Immature natural killer cell (primary cell): Measurements from ENCODE around the gene NBPF20. TPM values are rescaled to one million over a fixed set of nuclear protein-coding genes. Genes with fewer than 3 reads are reported as not detected.

Source experiments
- polyA plus RNA-seq, 3 donors: library from polyadenylated mRNA; unstranded; fragments of 300-500 nt; fragmentation: Illumina TruSeq; gene quantifications; one replicate each; pipeline ENCODE4 v1.2.3, GENCODE V29; 2021

Gene NBPF20
- polyA plus RNA-seq, 3 donors from 2014 or later: 0.09 to 0.23 (median 0.22) TPM

Other genes with a start within 250 kb of the NBPF20 start
- not detected for gene PPIAL4D, start 183.4 kb downstream of the NBPF20 start, polyA plus RNA-seq
- gene GPR89A, start 182.4 kb upstream of the NBPF20 start, polyA plus RNA-seq: 10 to 100 TPM; 19.3 to 33.6 (median 28.0) TPM